Peyer's patch (tissue), 4 donors: ENCODE measurements around the gene HIPK4. TPM values are rescaled to one million over a fixed set of nuclear protein-coding genes. Genes with fewer than 3 reads are reported as not detected.

ENCODE experiments used
- DNase-seq, 3 donors: peaks; one replicate each; pipeline ENCODE4 v3.0.0-alpha.2; 2017 to 2019
- H3K27ac ChIP-seq, 4 donors: fragments of 200-600 bp; sonication (generic); one replicate each; pipeline ENCODE4 v1.5.1; 2016 to 2019
- H3K27me3 ChIP-seq, 2 donors: fragments of 200-600 bp; sonication (generic); one replicate each; pipeline ENCODE4 v1.5.1; 2019
- H3K36me3 ChIP-seq, 3 donors: fragments of 200-600 bp; sonication (generic); one replicate each; pipeline ENCODE4 v1.5.1; 2016 to 2019
- H3K4me1 ChIP-seq, 4 donors: fragments of 200-600 bp; sonication (generic); one replicate each; pipeline ENCODE4 v1.5.1; 2016 to 2019
- H3K4me3 ChIP-seq, 4 donors: fragments of 200-600 bp; sonication (generic); 1 replicate in 3 of 4; 2 replicates in 1 of 4; pipeline ENCODE4 v1.5.1; 2016 to 2019; ENCODE audit warnings: mild to moderate bottlenecking in 1 of 4
- H3K9me3 ChIP-seq, 4 donors: fragments of 200-600 bp; sonication (generic); one replicate each; pipeline ENCODE4 v1.5.1; 2016 to 2019; ENCODE audit warnings: mild to moderate bottlenecking in 1 of 4
- POLR2A ChIP-seq, 2 donors: fragments of 450-650 bp; IDR thresholded peaks; one replicate each; pipeline ENCODE4 v1.5.1; 2017; ENCODE audit warnings: antibody characterized with exemption in 2 of 2, mild to moderate bottlenecking in 2 of 2, moderate library complexity in 2 of 2
- small RNA-seq, 2 donors: library from RNA; depleted of rRNA; stranded (forward); fragments of <200 nt; gene quantifications; one replicate each; pipeline ENCODE3, GENCODE V24; 2016
- total RNA-seq, 4 donors: library from RNA; depleted of rRNA; stranded (reverse); fragments of >200 nt; gene quantifications; one replicate each; pipeline ENCODE4 v1.1.0, GENCODE V29; 2016
- TF ChIP-seq, protein P1 (sequence below), 6 experiments: fragments of 450-650 bp in 4 of 6; fragments of 200-600 bp in 2 of 6; sonication (generic) in 1 of 6; IDR thresholded peaks; one replicate each; pipeline ENCODE4 v1.5.1; 2017 to 2019; ENCODE audit warnings: antibody characterized with exemption in 6 of 6, mild to moderate bottlenecking in 3 of 6, moderate library complexity in 1 of 6

Gene HIPK4
- total RNA-seq, 4 donors from 2014 or later: not detected

DNA sequence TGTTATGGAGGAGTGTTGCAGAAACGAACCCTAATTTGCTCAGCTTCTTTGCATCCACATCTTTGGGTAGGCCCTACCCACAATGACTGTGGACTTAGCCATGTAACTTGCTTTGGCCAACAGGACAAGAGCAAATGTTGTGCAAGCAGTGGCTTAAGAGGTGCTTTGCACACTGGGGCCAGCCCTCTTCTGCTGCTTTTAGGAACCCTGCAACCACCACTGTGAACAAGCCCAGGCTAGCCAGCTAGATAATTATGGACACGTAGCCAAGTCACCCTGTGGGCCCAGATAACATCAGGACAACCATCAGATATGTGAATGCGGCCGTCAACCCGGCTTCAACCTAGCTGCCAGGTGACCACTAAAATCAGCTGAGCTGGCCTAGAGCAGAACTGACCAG, 58.9 kb downstream of the HIPK4 start:
- peaks cover 0 to 72% (median 0%) of the 10 kb centered on the region in 3 donors for H3K36me3 ChIP-seq
- no peak overlapping the region for H3K4me3 ChIP-seq
- H3K27ac ChIP-seq: no peak overlapping the region
- no peaks in the 10 kb centered on the region for H3K9me3 ChIP-seq
- no peak for DNase-seq
- H3K27me3 ChIP-seq: no peaks in the 10 kb centered on the region
- no peaks in the 10 kb centered on the region for H3K4me1 ChIP-seq
- no peak for TF ChIP-seq POLR2A (IDR thresholded peaks at IDR 0.05)
- TF ChIP-seq, protein P1, sequence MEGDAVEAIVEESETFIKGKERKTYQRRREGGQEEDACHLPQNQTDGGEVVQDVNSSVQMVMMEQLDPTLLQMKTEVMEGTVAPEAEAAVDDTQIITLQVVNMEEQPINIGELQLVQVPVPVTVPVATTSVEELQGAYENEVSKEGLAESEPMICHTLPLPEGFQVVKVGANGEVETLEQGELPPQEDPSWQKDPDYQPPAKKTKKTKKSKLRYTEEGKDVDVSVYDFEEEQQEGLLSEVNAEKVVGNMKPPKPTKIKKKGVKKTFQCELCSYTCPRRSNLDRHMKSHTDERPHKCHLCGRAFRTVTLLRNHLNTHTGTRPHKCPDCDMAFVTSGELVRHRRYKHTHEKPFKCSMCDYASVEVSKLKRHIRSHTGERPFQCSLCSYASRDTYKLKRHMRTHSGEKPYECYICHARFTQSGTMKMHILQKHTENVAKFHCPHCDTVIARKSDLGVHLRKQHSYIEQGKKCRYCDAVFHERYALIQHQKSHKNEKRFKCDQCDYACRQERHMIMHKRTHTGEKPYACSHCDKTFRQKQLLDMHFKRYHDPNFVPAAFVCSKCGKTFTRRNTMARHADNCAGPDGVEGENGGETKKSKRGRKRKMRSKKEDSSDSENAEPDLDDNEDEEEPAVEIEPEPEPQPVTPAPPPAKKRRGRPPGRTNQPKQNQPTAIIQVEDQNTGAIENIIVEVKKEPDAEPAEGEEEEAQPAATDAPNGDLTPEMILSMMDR (IDR thresholded peaks at IDR 0.05): no peak

Small RNA genes lying within 50 kb of the gene (small RNA-seq; reads per million reads assigned to genes)
- gene MIR6796: 0 reads per million in 2 donors
- gene RF00019: 0 reads per million in 2 donors

Other genes with a start within 250 kb of the HIPK4 start
- gene MAP3K10, start 198.8 kb downstream of the HIPK4 start, total RNA-seq: 10 to 100 TPM in 3 of 4 donors, 1 to 10 TPM in 1; 8.1 to 64.4 (median 16.2) TPM
- gene TTC9B, start 171.8 kb downstream of the HIPK4 start, total RNA-seq: not detected
- gene CCNP, start 163.5 kb downstream of the HIPK4 start, total RNA-seq: 1 to 10 TPM in 1 of 4 donors, not detected in 3; 1.3 TPM
- gene AKT2, start 104.8 kb downstream of the HIPK4 start, total RNA-seq: 100 to 1,000 TPM in 2 of 4 donors, 10 to 100 TPM in 2; 67.1 to 146 (median 100) TPM
- 10 to 100 TPM in 2 of 4 donors, 1 to 10 TPM in 2; 5.8 to 11.3 (median 9.9) TPM for gene C19orf47, start 41.8 kb downstream of the HIPK4 start, total RNA-seq
- gene PLD3, start 41.5 kb downstream of the HIPK4 start, total RNA-seq: 100 to 1,000 TPM in 3 of 4 donors, 10 to 100 TPM in 1; 61.9 to 210 (median 162) TPM
- 1 to 10 TPM; 1.4 to 7.4 (median 3.0) TPM for gene PRX, start 23.2 kb upstream of the HIPK4 start, total RNA-seq
- gene SERTAD1, start 35.8 kb upstream of the HIPK4 start, total RNA-seq: 10 to 100 TPM in 2 of 4 donors, 1 to 10 TPM in 2; 4.1 to 18.2 (median 11.6) TPM
- 10 to 100 TPM in 3 of 4 donors, 1 to 10 TPM in 1; 9.1 to 22.4 (median 15.2) TPM for gene SERTAD3, start 54.2 kb upstream of the HIPK4 start, total RNA-seq
- 100 to 1,000 TPM; 148 to 277 (median 218) TPM for gene BLVRB, start 75.6 kb upstream of the HIPK4 start, total RNA-seq
- 1 to 10 TPM in 2 of 4 donors, under 1 TPM in 2; 0.18 to 6.6 (median 2.0) TPM for gene SPTBN4, start 76.8 kb upstream of the HIPK4 start, total RNA-seq
- 100 to 1,000 TPM in 2 of 4 donors, 10 to 100 TPM in 2; 73.4 to 121 (median 99.9) TPM for gene SHKBP1, start 186.7 kb upstream of the HIPK4 start, total RNA-seq
- gene LTBP4, start 211.2 kb upstream of the HIPK4 start, total RNA-seq: 100 to 1,000 TPM; 164 to 484 (median 329) TPM